ENCODE measurements around the gene CCDC88B. TPM values are rescaled to one million over a fixed set of nuclear protein-coding genes. Genes with fewer than 3 reads are reported as not detected.

The CCDC88B gene
- total and polyA plus RNA-seq, 2 experiments from 2014 or later = 4.9 to 10.0 TPM

GRCh38 chr11:64317325-64317960, 22.6 kb upstream of the CCDC88B start, which contains the start of gene TRMT112:
Gene TRMT112 (minus strand): TSS chr11:64317559. CDS start chr11:64317526, 33 bp downstream.
- H3K36me3 ChIP-seq (replicated peaks; ENCODE audit: insufficient read depth, low read depth) = no peaks in the 10 kb centered on the region
- H3K4me2 ChIP-seq = peak within 1 kb of the TSS; percentile 79
- H2AFZ ChIP-seq = peak within 1 kb of the TSS; percentile 73
- DNase-seq (ENCODE audit: low spot score) = peak; percentile 98
- WGBS (ENCODE audit: low lambda C conversion rate, missing lambda C conversion rate) = under 1% methylated on average over 42 of the region's 43 CpGs
- peak within 1 kb of the TSS; percentile 98 for H3K27ac ChIP-seq
- no peaks in the 10 kb centered on the region for H3K27me3 ChIP-seq
- no peaks in the 10 kb centered on the region for H4K20me1 ChIP-seq (ENCODE audit: insufficient read depth, poor library complexity, severe bottlenecking)
- TF ChIP-seq EZH2 (IDR thresholded peaks at IDR 0.05; ENCODE audit: borderline replicate concordance) (no peak), EZH2phosphoT487 (IDR thresholded peaks at IDR 0.05; ENCODE audit: low read depth, severe bottlenecking, unreplicated experiment) (no peak)
- TF ChIP-seq, protein P1, sequence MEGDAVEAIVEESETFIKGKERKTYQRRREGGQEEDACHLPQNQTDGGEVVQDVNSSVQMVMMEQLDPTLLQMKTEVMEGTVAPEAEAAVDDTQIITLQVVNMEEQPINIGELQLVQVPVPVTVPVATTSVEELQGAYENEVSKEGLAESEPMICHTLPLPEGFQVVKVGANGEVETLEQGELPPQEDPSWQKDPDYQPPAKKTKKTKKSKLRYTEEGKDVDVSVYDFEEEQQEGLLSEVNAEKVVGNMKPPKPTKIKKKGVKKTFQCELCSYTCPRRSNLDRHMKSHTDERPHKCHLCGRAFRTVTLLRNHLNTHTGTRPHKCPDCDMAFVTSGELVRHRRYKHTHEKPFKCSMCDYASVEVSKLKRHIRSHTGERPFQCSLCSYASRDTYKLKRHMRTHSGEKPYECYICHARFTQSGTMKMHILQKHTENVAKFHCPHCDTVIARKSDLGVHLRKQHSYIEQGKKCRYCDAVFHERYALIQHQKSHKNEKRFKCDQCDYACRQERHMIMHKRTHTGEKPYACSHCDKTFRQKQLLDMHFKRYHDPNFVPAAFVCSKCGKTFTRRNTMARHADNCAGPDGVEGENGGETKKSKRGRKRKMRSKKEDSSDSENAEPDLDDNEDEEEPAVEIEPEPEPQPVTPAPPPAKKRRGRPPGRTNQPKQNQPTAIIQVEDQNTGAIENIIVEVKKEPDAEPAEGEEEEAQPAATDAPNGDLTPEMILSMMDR (IDR thresholded peaks at IDR 0.05; ENCODE audit: poor library complexity) = no peak
- peaks cover 32% of the 10 kb centered on the region for H3K79me2 ChIP-seq
- no peaks in the 10 kb centered on the region for H3K9me3 ChIP-seq (ENCODE audit: low read depth)
- H3K9me2 ChIP-seq (replicated peaks; ENCODE audit: insufficient read depth) = no peaks in the 10 kb centered on the region
- peak within 1 kb of the TSS; percentile 76 for H3K4me3 ChIP-seq
- peaks cover 25% of the 10 kb centered on the region for H3K4me1 ChIP-seq (ENCODE audit: insufficient read depth)

DNA sequence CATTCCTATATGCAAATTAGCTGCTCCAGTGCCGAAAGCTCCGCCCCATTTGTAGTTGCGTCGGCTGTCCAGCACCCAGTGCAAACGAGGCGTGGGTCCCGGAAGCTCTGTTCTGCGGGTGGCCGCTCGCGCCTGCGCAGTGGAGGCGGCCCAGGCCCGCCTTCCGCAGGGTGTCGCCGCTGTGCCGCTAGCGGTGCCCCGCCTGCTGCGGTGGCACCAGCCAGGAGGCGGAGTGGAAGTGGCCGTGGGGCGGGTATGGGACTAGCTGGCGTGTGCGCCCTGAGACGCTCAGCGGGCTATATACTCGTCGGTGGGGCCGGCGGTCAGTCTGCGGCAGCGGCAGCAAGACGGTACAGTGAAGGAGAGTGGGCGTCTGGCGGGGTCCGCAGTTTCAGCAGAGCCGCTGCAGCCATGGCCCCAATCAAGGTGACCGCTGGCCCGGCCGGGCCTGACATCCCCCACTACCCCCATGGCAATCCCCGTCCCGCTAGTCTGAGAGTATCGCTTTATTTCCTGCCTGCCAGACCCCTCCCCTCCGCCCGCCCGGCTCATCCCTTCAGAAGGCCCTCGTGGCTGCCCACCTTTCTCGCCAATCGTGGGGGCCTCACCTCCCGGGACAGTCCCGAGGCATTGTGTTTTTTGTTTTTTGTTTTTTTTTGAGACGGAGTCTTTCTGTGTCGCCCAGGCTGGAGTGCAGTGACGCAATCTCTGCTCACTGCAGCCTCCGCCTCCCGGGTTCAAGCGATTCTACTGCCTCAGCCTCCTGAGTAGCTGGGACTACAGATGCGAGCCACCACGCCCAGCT, 21.8 kb upstream of the CCDC88B start, which contains the start of gene PRDX5:
TSS of gene PRDX5 (plus strand) at position 161 of the 805 bp plus-strand sequence. CDS start at position 256, 95 bp downstream.
- Histone ChIP-seq H3K4me2 (peak within 1 kb of the TSS; percentile 79), H3K4me3 (peak within 1 kb of the TSS; percentile 76), H3K4me1 (ENCODE audit: insufficient read depth) (peaks cover 25% of the 10 kb centered on the region), H3K9me2 (replicated peaks; ENCODE audit: insufficient read depth) (no peaks in the 10 kb centered on the region), H3K36me3 (replicated peaks; ENCODE audit: insufficient read depth, low read depth) (no peaks in the 10 kb centered on the region), H3K27me3 (no peaks in the 10 kb centered on the region), H2AFZ (peak within 1 kb of the TSS; percentile 73), H4K20me1 (ENCODE audit: insufficient read depth, poor library complexity, severe bottlenecking) (no peaks in the 10 kb centered on the region), H3K27ac (peak within 1 kb of the TSS; percentile 98), H3K79me2 (peaks cover 29% of the 10 kb centered on the region), H3K9me3 (ENCODE audit: low read depth) (no peaks in the 10 kb centered on the region)
- WGBS (ENCODE audit: low lambda C conversion rate, missing lambda C conversion rate) = 2% methylated on average over 59 of the region's 61 CpGs
- TF ChIP-seq EZH2phosphoT487 (IDR thresholded peaks at IDR 0.05; ENCODE audit: low read depth, severe bottlenecking, unreplicated experiment) = no peak
- TF ChIP-seq EZH2 (IDR thresholded peaks at IDR 0.05; ENCODE audit: borderline replicate concordance) = no peak
- TF ChIP-seq, protein P1 (IDR thresholded peaks at IDR 0.05; ENCODE audit: poor library complexity) = peak; percentile 34
- DNase-seq (ENCODE audit: low spot score) = peak; percentile 98

DNA sequence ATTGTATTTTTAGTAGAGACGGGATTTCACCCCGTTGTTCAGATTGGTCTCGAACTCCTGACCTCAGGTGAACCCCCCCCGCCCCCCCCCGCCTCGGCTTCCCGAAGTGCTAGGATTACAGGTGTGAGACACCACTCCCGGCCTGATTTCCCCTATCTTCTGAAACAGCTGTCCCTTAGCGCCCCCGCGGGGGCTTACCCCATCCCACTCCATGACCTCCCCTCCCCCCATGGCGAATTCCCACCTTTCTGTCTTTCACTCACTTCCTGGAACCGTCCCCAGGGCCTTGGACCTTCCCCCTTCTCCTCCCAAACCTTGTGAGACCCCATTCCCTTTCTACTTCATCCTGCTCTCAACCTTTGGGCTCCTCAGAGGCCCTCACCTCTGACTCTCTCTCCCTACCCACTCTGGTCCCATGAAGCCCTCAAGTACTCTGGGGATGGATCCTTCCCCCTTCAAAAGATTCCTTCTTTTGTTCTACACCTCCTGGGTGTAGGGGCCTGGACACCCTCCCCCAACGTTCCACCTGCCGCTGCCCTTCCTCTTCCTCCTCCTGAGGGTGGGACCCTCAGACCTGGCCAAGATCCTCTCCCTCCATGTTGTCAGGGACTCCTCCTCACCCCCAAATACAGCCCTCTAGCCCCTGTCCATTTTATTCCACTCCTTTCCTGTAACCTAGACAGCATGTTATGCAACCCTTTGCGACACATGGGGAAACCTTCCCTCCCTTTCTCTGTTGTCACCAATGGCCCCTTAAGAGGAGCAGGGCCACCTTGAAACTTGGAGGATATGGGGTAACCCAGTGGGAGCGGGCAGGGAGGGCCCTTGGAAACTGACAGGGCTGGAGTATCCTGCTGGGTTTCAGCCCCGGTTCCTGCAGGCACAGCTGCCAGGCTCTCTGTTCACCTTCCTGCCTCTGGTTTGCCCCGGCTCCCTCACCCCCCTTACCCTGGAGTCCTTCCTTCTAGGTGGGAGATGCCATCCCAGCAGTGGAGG, 20.9 kb upstream of the CCDC88B start:
- Histone ChIP-seq H2AFZ (peak overlapping the region; percentile 73), H4K20me1 (ENCODE audit: insufficient read depth, poor library complexity, severe bottlenecking) (no peaks in the 10 kb centered on the region), H3K4me2 (peak overlapping the region; percentile 79), H3K27ac (peak overlapping the region; percentile 98), H3K36me3 (replicated peaks; ENCODE audit: insufficient read depth, low read depth) (no peaks in the 10 kb centered on the region), H3K9me3 (ENCODE audit: low read depth) (no peaks in the 10 kb centered on the region), H3K79me2 (peaks cover 29% of the 10 kb centered on the region), H3K27me3 (no peaks in the 10 kb centered on the region), H3K4me1 (ENCODE audit: insufficient read depth) (peaks cover 25% of the 10 kb centered on the region), H3K9me2 (replicated peaks; ENCODE audit: insufficient read depth) (no peaks in the 10 kb centered on the region), H3K4me3 (peak overlapping the region; percentile 76)
- 37% methylated on average over 14 of the region's 19 CpGs for WGBS (ENCODE audit: low lambda C conversion rate, missing lambda C conversion rate)
- TF ChIP-seq EZH2phosphoT487 (IDR thresholded peaks at IDR 0.05; ENCODE audit: low read depth, severe bottlenecking, unreplicated experiment) (no peak), EZH2 (IDR thresholded peaks at IDR 0.05; ENCODE audit: borderline replicate concordance) (no peak)
- TF ChIP-seq, protein P1 (IDR thresholded peaks at IDR 0.05; ENCODE audit: poor library complexity) = no peak
- peak; percentile 25 for DNase-seq (ENCODE audit: low spot score)
